ENCODE measurements around the gene POLA1.

The POLA1 gene

GRCh38 chrX:25022499-25023325 is 329.0 kb downstream of the POLA1 start:
- DNase-seq (ENCODE audit: low read depth, low spot score), result no peak

GRCh38 chrX:25023908-25024307 is 330.2 kb downstream of the POLA1 start:
- DNase-seq (ENCODE audit: low read depth, low spot score), result no peak

GRCh38 chrX:25025615-25026014 is 331.9 kb downstream of the POLA1 start:
- DNase-seq (ENCODE audit: low read depth, low spot score), result no peak

GRCh38 chrX:25026576-25026975 is 332.9 kb downstream of the POLA1 start:
- DNase-seq (ENCODE audit: low read depth, low spot score), result no peak

- no peak for DNase-seq (ENCODE audit: low read depth, low spot score)
Measured at GRCh38 chrX:25028726-25029125, 335.0 kb downstream of the POLA1 start.

GRCh38 chrX:25029288-25029825 is 335.6 kb downstream of the POLA1 start:
- no peak for DNase-seq (ENCODE audit: low read depth, low spot score)

- no peak for DNase-seq (ENCODE audit: low read depth, low spot score)
Measured at GRCh38 chrX:25034889-25035288, 341.2 kb downstream of the POLA1 start.

- DNase-seq (ENCODE audit: low read depth, low spot score), result no peak
Measured at GRCh38 chrX:25039036-25039435, 345.3 kb downstream of the POLA1 start.

GRCh38 chrX:25043192-25043591 is 349.5 kb downstream of the POLA1 start:
- DNase-seq (ENCODE audit: low read depth, low spot score), result no peak
